ENCODE results near the gene CAMK2D.
A peak's percentile ranks its signal among the peaks of the same experiment; 100 is the strongest.

The CAMK2D gene

DNA sequence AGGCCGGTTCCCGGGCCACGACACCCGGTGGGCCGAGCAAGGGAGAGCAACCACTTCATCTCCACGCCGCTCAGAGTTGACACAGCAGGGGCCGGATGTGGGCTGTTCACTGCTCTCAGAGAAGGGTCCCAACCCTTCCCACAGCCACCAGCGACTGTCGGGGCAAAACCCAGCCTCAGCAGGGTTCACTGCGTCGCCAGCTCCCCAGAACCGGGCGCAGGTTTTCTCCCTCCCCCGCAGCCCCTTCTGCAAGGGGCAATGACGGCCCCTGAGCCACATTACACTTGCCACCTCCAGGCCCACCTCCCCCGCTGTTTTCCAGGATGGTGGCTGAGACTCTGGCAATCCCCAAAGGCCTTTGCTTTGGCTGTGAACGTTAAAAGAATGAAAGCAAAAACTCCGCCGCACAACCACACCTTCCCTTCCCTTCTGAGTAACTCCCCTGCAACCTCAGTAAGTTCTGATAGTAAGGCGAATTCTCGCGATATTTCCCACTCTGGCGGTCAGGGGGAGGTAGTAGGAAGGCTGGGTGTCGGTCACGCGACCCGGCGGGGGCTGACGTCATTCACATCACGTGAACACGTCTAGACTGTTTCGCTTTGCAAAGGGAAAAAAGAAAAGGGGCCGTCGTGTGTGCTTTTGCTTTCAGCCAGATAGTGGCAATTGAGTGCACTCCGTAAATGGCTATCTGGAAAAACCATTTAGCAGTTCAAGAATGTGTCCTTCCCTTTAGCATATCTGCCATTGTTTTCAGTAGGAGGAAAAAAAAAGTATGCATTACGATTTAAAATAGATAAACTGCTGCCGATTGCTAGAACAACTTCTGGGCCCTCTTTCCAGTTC is 869 bp upstream of the CAMK2D start:
- peak overlapping the region; percentile 75 for H3K18ac ChIP-seq (ENCODE audit: low read length)
- no peak overlapping the region for H2BK15ac ChIP-seq (replicated peaks; ENCODE audit: low read depth)
- peak overlapping the region; percentile 97 for H3K56ac ChIP-seq (ENCODE audit: low read length)
- no peak overlapping the region for H3K23ac ChIP-seq (ENCODE audit: low read length)
- peak; percentile 100 for DNase-seq
- no peaks in the 10 kb centered on the region for H3K27me3 ChIP-seq (ENCODE audit: insufficient read depth, low read length, poor library complexity)
- H2BK120ac ChIP-seq (ENCODE audit: low read depth, low read length) = no peak overlapping the region
- H4K8ac ChIP-seq (ENCODE audit: low read depth, low read length) = peak overlapping the region; percentile 65
- peak overlapping the region; percentile 58 for H3K4me3 ChIP-seq (ENCODE audit: low read length)
- H4K5ac ChIP-seq (ENCODE audit: low read length) = no peak overlapping the region
- peak overlapping the region; percentile 94 for H3K4ac ChIP-seq (ENCODE audit: low read depth, low read length)
- H3K9ac ChIP-seq (ENCODE audit: low read length) = peak overlapping the region; percentile 92
- H3K36me3 ChIP-seq (ENCODE audit: control insufficient read depth, insufficient read depth, low read length) = no peaks in the 10 kb centered on the region
- WGBS (ENCODE audit: extremely low coverage, insufficient coverage, low lambda C conversion rate) = no CpG with 5 or more reads among the region's 38 CpGs
- H2BK5ac ChIP-seq (ENCODE audit: low read length) = peak overlapping the region; percentile 91
- no peaks in the 10 kb centered on the region for H3K4me1 ChIP-seq (ENCODE audit: control insufficient read depth, low read depth, low read length)
- no peak overlapping the region for H2AK5ac ChIP-seq (ENCODE audit: low read length)
- H3K27ac ChIP-seq (ENCODE audit: low read depth, low read length) = peak overlapping the region; percentile 96
- H3K79me1 ChIP-seq (ENCODE audit: low read length) = no peaks in the 10 kb centered on the region
- H3K4me2 ChIP-seq (ENCODE audit: low read length) = peak overlapping the region; percentile 77
- H3K79me2 ChIP-seq (ENCODE audit: control insufficient read depth, insufficient read depth, low read length) = no peaks in the 10 kb centered on the region

DNA sequence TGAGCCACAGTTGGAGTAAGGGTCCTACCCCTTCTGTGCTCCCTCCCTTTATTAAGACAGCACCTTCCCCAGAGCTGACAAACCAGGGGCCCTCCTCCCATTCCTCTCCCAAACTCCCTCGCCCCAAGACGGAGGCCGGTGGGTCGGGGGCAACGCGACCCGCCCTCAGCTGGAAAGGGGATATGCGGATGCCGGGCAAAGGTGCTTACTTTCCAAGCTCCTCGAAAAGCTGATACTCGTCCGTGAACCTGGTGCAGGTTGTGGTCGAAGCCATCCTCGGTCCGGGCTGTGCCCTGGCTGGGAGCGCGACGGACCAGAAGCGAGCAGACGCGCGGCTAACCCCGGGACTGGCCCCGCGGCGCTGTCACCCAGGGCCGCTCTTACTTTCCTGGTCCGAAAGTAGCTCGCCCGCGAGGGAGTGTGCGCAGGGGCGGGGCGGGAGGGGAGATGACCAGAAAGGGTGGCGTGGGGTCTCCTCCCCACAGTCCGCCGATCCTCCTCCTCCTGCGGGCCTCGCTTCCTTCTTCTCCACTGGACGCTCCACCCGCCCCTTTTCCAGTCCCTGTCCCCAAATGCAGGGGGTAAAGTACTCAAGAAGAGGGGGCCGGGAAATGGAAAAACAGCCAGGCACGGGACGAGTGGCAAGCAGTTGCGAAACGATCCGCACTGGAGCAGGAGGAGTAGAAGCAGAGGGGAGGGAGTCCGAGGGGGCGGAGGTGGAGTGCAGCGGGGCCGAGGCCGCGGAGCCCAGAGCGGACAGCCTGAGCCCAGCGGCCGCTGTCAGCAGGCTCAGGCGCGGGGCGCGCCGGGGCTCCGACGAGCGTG is 531 bp downstream of the CAMK2D start:
- no peak overlapping the region for H4K8ac ChIP-seq (ENCODE audit: low read depth, low read length)
- no peak overlapping the region for H2BK120ac ChIP-seq (ENCODE audit: low read depth, low read length)
- no peak overlapping the region for H4K5ac ChIP-seq (ENCODE audit: low read length)
- H3K18ac ChIP-seq (ENCODE audit: low read length) = peak overlapping the region; percentile 81
- peak overlapping the region; percentile 96 for H3K27ac ChIP-seq (ENCODE audit: low read depth, low read length)
- peak overlapping the region; percentile 61 for H3K4ac ChIP-seq (ENCODE audit: low read depth, low read length)
- no peaks in the 10 kb centered on the region for H3K36me3 ChIP-seq (ENCODE audit: control insufficient read depth, insufficient read depth, low read length)
- H2BK5ac ChIP-seq (ENCODE audit: low read length) = peak overlapping the region; percentile 28
- peak overlapping the region; percentile 85 for H3K4me2 ChIP-seq (ENCODE audit: low read length)
- no peaks in the 10 kb centered on the region for H3K79me1 ChIP-seq (ENCODE audit: low read length)
- no peak overlapping the region for H2AK5ac ChIP-seq (ENCODE audit: low read length)
- peak overlapping the region; percentile 97 for H3K56ac ChIP-seq (ENCODE audit: low read length)
- H3K9ac ChIP-seq (ENCODE audit: low read length) = peak overlapping the region; percentile 92
- H3K4me3 ChIP-seq (ENCODE audit: low read length) = peak overlapping the region; percentile 55
- H2BK15ac ChIP-seq (replicated peaks; ENCODE audit: low read depth) = no peak overlapping the region
- H3K23ac ChIP-seq (ENCODE audit: low read length) = no peak overlapping the region
- H3K79me2 ChIP-seq (ENCODE audit: control insufficient read depth, insufficient read depth, low read length) = no peaks in the 10 kb centered on the region
- WGBS (ENCODE audit: extremely low coverage, insufficient coverage, low lambda C conversion rate) = no CpG with 5 or more reads among the region's 64 CpGs
- peaks cover 1% of the 10 kb centered on the region for H3K4me1 ChIP-seq (ENCODE audit: control insufficient read depth, low read depth, low read length)
- DNase-seq = peak; percentile 87
- no peaks in the 10 kb centered on the region for H3K27me3 ChIP-seq (ENCODE audit: insufficient read depth, low read length, poor library complexity)

DNA sequence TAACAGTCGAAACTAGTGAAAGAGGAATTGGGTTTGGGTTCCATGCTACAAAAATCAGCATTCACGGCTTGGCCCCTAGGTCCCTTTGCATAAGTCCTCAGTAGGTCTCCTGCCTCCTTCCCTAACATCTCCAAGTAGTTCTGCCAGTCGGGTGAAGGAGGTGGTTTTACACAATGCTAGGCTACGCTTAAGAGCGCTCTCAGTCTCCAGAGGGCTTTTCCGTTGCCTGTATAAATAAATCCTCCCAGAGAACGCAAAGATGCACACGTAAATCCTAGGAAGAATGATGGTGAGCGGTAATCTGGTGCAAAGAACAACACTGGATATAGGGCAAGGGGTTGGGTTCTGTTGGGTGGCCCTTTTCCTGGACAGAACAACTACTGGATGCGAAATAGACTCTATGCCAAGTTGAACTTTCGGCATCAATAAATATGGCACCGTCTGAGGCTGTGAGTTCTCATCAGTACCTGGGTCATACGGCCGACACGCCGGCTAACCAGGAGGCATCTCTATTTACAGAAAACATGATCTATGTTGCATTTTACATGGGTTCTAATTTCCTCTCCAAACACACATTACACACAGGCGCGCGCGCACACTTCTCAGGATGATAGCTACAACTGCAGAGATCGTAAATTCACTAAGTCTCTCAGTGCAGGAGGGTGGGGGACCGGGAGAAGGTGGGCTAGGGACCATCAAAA is 1.3 kb downstream of the CAMK2D start:
- Histone ChIP-seq H3K79me2 (ENCODE audit: control insufficient read depth, insufficient read depth, low read length) (no peaks in the 10 kb centered on the region), H3K79me1 (ENCODE audit: low read length) (no peaks in the 10 kb centered on the region), H3K4me3 (ENCODE audit: low read length) (peak overlapping the region; percentile 55), H3K18ac (ENCODE audit: low read length) (peak overlapping the region; percentile 81), H3K4ac (ENCODE audit: low read depth, low read length) (no peak overlapping the region), H3K9ac (ENCODE audit: low read length) (peak overlapping the region; percentile 92), H3K23ac (ENCODE audit: low read length) (no peak overlapping the region), H2AK5ac (ENCODE audit: low read length) (no peak overlapping the region), H4K8ac (ENCODE audit: low read depth, low read length) (no peak overlapping the region), H3K56ac (ENCODE audit: low read length) (peak overlapping the region; percentile 97), H3K27me3 (ENCODE audit: insufficient read depth, low read length, poor library complexity) (no peaks in the 10 kb centered on the region), H3K4me2 (ENCODE audit: low read length) (peak overlapping the region; percentile 85), H4K5ac (ENCODE audit: low read length) (no peak overlapping the region), H3K27ac (ENCODE audit: low read depth, low read length) (no peak overlapping the region), H2BK120ac (ENCODE audit: low read depth, low read length) (no peak overlapping the region), H2BK15ac (replicated peaks; ENCODE audit: low read depth) (no peak overlapping the region), H3K4me1 (ENCODE audit: control insufficient read depth, low read depth, low read length) (peaks cover 3% of the 10 kb centered on the region), H2BK5ac (ENCODE audit: low read length) (peak overlapping the region; percentile 19), H3K36me3 (ENCODE audit: control insufficient read depth, insufficient read depth, low read length) (no peaks in the 10 kb centered on the region)
- peak; percentile 54 for DNase-seq
- WGBS (ENCODE audit: extremely low coverage, insufficient coverage, low lambda C conversion rate) = no CpG with 5 or more reads among the region's 22 CpGs

DNA sequence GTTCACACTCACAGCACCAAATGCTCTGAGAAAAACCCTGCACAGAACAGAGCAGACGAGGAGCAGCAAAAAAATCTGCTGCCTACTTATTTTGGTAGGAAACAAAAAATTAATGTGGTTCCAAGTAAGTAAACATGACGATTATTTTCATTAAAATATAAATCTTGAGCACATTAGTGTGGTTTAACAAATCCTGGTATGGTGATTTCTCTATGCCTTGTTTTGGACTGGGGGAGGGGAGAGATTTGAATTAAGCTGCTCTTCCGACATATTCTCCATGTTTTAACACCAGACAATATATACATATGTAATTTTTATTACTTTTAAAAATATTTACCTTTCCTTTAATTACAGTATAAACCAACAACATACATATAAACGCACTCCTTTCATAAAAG is 1.8 kb downstream of the CAMK2D start:
- Histone ChIP-seq H3K4me3 (ENCODE audit: low read length) (no peak overlapping the region), H3K18ac (ENCODE audit: low read length) (no peak overlapping the region), H3K4ac (ENCODE audit: low read depth, low read length) (no peak overlapping the region), H3K27me3 (ENCODE audit: insufficient read depth, low read length, poor library complexity) (no peaks in the 10 kb centered on the region), H4K8ac (ENCODE audit: low read depth, low read length) (no peak overlapping the region), H3K79me1 (ENCODE audit: low read length) (no peaks in the 10 kb centered on the region), H3K27ac (ENCODE audit: low read depth, low read length) (no peak overlapping the region), H4K5ac (ENCODE audit: low read length) (no peak overlapping the region), H2BK5ac (ENCODE audit: low read length) (no peak overlapping the region), H3K36me3 (ENCODE audit: control insufficient read depth, insufficient read depth, low read length) (no peaks in the 10 kb centered on the region), H3K9ac (ENCODE audit: low read length) (peak overlapping the region; percentile 92), H3K79me2 (ENCODE audit: control insufficient read depth, insufficient read depth, low read length) (no peaks in the 10 kb centered on the region), H3K23ac (ENCODE audit: low read length) (no peak overlapping the region), H3K4me1 (ENCODE audit: control insufficient read depth, low read depth, low read length) (peaks cover 3% of the 10 kb centered on the region), H2AK5ac (ENCODE audit: low read length) (no peak overlapping the region), H2BK15ac (replicated peaks; ENCODE audit: low read depth) (no peak overlapping the region), H2BK120ac (ENCODE audit: low read depth, low read length) (no peak overlapping the region), H3K56ac (ENCODE audit: low read length) (peak overlapping the region; percentile 97), H3K4me2 (ENCODE audit: low read length) (no peak overlapping the region)
- WGBS (ENCODE audit: extremely low coverage, insufficient coverage, low lambda C conversion rate) = 100% methylated on average over 1 of the region's 4 CpGs
- no peak for DNase-seq

DNA sequence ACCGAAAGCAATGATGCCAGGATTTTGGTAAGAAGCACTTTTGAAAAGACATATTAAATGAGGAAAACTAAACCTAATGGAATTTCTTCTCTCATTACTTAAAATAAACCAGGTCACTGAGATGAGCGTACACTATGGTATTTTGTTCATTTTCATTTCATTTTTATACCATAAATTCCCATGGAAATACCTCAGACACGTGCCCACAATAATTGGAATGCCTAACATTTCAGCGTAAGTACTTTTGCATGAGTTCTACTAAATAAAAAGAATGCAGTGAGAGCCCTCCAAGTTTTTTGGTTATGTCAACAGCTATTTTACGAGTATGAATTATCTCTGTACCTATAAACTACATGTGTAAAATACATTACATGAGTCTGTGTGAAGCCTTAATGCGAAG is 3.2 kb downstream of the CAMK2D start:
- no peak overlapping the region for H3K23ac ChIP-seq (ENCODE audit: low read length)
- no peak overlapping the region for H3K4me3 ChIP-seq (ENCODE audit: low read length)

More for the DNA sequence above, 3.2 kb downstream of the CAMK2D start:
- H3K36me3 ChIP-seq (ENCODE audit: control insufficient read depth, insufficient read depth, low read length) = no peaks in the 10 kb centered on the region
- no peak overlapping the region for H3K4me2 ChIP-seq (ENCODE audit: low read length)
- no peak overlapping the region for H4K5ac ChIP-seq (ENCODE audit: low read length)
- no peak overlapping the region for H3K9ac ChIP-seq (ENCODE audit: low read length)
- no peak overlapping the region for H3K56ac ChIP-seq (ENCODE audit: low read length)
- H3K79me2 ChIP-seq (ENCODE audit: control insufficient read depth, insufficient read depth, low read length) = no peaks in the 10 kb centered on the region
- H3K27ac ChIP-seq (ENCODE audit: low read depth, low read length) = no peak overlapping the region
- H3K4ac ChIP-seq (ENCODE audit: low read depth, low read length) = no peak overlapping the region
- no CpG with 5 or more reads among the region's 6 CpGs for WGBS (ENCODE audit: extremely low coverage, insufficient coverage, low lambda C conversion rate)
- H2AK5ac ChIP-seq (ENCODE audit: low read length) = no peak overlapping the region
- no peak overlapping the region for H2BK120ac ChIP-seq (ENCODE audit: low read depth, low read length)
- H2BK5ac ChIP-seq (ENCODE audit: low read length) = no peak overlapping the region
- DNase-seq = no peak
- no peak overlapping the region for H3K18ac ChIP-seq (ENCODE audit: low read length)
- H2BK15ac ChIP-seq (replicated peaks; ENCODE audit: low read depth) = no peak overlapping the region
- H3K27me3 ChIP-seq (ENCODE audit: insufficient read depth, low read length, poor library complexity) = no peaks in the 10 kb centered on the region
- H3K79me1 ChIP-seq (ENCODE audit: low read length) = no peaks in the 10 kb centered on the region
- H3K4me1 ChIP-seq (ENCODE audit: control insufficient read depth, low read depth, low read length) = peaks cover 3% of the 10 kb centered on the region
- no peak overlapping the region for H4K8ac ChIP-seq (ENCODE audit: low read depth, low read length)

Measured in mesendoderm (in vitro differentiated cells).